SU-DHL-6 (cell line): Measurements from ENCODE around the gene IER3.

Experiments used
- H2AFZ ChIP-seq: fragments of 200-600 bp; sonication (generic); 2 replicates; pipeline ENCODE4 v1.6.1; 2014; ENCODE audit warnings: low read depth, mild to moderate bottlenecking, moderate library complexity, mixed read lengths, antibody characterized with exemption, low read length; ENCODE audit not compliant: severe bottlenecking
- H3F3A ChIP-seq: fragments of 200-600 bp; shearing (Covaris generic); 2 replicates; pipeline ENCODE4 v1.6.0; 2016; ENCODE audit warnings: antibody characterized with exemption, mild to moderate bottlenecking; ENCODE audit not compliant: insufficient read depth
- H3K27ac ChIP-seq: fragments of 200-600 bp; sonication (generic); 2 replicates; pipeline ENCODE4 v1.5.1; 2016; ENCODE audit warnings: low read depth, mild to moderate bottlenecking, low read length, moderate library complexity, mixed read lengths
- H3K27me3 ChIP-seq: fragments of 200-600 bp; sonication (generic), shearing (Covaris generic); 2 replicates; pipeline ENCODE4 v1.6.0; 2014; ENCODE audit warnings: mild to moderate bottlenecking, low read length
- H3K36me3 ChIP-seq: fragments of 200-600 bp; sonication (generic); 2 replicates; pipeline ENCODE4 v1.6.1; 2014; ENCODE audit warnings: mild to moderate bottlenecking, low read length, mixed read lengths
- H3K4me2 ChIP-seq: fragments of 300-600, 200-600 bp; shearing (Covaris generic), sonication (generic); 2 replicates; pipeline ENCODE4 v1.6.0; 2014; ENCODE audit warnings: low read length, low read depth, mild to moderate bottlenecking; ENCODE audit not compliant: poor library complexity, severe bottlenecking
- H3K4me3 ChIP-seq: fragments of 200-600 bp; sonication (generic); 2 replicates; pipeline ENCODE4 v1.5.1; 2014; ENCODE audit warnings: antibody characterized with exemption, low read length, mild to moderate bottlenecking, mixed read lengths; ENCODE audit not compliant: insufficient read depth, poor library complexity, severe bottlenecking
- H3K79me2 ChIP-seq: fragments of 200-600 bp; sonication (generic); 2 replicates; pipeline ENCODE4 v1.6.1; 2014; ENCODE audit warnings: mild to moderate bottlenecking, low read length, moderate library complexity; ENCODE audit not compliant: insufficient read depth
- H3K9ac ChIP-seq: fragments of 200-600 bp; sonication (generic); 2 replicates; pipeline ENCODE4 v1.7.0; 2014; ENCODE audit warnings: mild to moderate bottlenecking, low read length
- H3K9me2 ChIP-seq: fragments of 200-600 bp; sonication (generic); replicated peaks from 2 replicates; pipeline ENCODE4 v1.6.1; 2014; ENCODE audit warnings: low read length; ENCODE audit not compliant: insufficient read depth
- H3K9me3 ChIP-seq: fragments of 200-600 bp; sonication (generic); 2 replicates; pipeline ENCODE4 v1.6.1; 2014; ENCODE audit warnings: low read length, mixed read lengths; ENCODE audit not compliant: insufficient read depth
- H4K20me1 ChIP-seq: fragments of 200-600 bp; sonication (generic); 2 replicates; pipeline ENCODE4 v1.6.1; 2014; ENCODE audit warnings: low read depth, mild to moderate bottlenecking, antibody characterized with exemption, low read length, moderate library complexity, mixed read lengths
- EZH2phosphoT487 ChIP-seq: fragments of 200-600 bp; sonication (generic), shearing (Covaris generic); conservative IDR thresholded peaks from 2 replicates; pipeline ENCODE4 v1.6.1; 2018; ENCODE audit warnings: mild to moderate bottlenecking, antibody characterized with exemption, low read length, moderate library complexity, mixed read lengths
- TF ChIP-seq, protein P1 (sequence below): fragments of 200-600 bp; sonication (generic); IDR thresholded peaks from one replicate; pipeline ENCODE4 v1.5.1; 2017; ENCODE audit warnings: antibody characterized with exemption, mild to moderate bottlenecking, low read length, moderate library complexity; ENCODE audit not compliant: insufficient read depth, poor library complexity, severe bottlenecking

Gene IER3

DNA sequence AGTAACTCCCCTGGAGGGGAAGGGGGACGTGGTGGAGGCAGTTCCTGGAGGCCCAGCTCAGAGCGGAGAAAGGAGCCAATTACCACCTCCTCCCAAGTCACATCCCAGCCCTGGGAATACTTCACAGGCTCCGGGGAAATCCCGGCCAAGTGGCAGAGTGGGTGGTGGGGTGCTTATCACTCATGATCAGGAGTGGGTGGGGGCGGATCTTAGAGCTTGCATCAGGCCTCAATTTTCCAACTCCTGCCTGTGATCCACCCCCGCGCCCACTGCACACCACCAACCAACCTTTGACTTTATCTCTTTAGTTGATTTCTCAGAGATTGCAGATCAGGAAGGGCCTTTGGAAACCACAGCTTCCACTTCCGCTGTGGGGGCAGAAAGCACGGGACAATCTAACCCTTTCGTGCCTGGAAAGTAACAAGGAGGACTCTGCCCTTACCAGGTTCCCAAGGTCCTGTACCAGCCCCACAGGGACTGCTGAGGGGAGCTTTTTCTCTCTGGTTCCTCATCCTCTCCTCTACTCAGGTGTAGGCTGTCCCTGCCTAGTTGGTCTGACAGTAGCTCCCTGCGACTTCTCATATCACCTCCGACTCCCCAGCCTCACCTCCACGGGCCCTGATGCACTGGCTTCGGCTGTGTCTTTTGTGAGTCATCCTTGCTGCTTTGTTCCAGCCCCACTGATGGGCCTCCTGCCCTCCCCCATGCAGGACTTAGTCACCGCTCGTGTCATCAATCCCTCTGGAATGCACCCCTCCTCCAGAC is 24.9 kb upstream of the IER3 start:
- Histone ChIP-seq H4K20me1 (no peaks in the 10 kb centered on the region), H3K9ac (no peak overlapping the region), H3K4me2 (no peak overlapping the region), H3K27ac (no peak overlapping the region), H3K36me3 (no peaks in the 10 kb centered on the region), H3K79me2 (no peaks in the 10 kb centered on the region), H3F3A (no peaks in the 10 kb centered on the region), H3K4me3 (no peak overlapping the region), H3K27me3 (no peaks in the 10 kb centered on the region), H2AFZ (no peak overlapping the region), H3K9me2 (no peaks in the 10 kb centered on the region), H3K9me3 (no peaks in the 10 kb centered on the region)
- TF ChIP-seq, protein P1, sequence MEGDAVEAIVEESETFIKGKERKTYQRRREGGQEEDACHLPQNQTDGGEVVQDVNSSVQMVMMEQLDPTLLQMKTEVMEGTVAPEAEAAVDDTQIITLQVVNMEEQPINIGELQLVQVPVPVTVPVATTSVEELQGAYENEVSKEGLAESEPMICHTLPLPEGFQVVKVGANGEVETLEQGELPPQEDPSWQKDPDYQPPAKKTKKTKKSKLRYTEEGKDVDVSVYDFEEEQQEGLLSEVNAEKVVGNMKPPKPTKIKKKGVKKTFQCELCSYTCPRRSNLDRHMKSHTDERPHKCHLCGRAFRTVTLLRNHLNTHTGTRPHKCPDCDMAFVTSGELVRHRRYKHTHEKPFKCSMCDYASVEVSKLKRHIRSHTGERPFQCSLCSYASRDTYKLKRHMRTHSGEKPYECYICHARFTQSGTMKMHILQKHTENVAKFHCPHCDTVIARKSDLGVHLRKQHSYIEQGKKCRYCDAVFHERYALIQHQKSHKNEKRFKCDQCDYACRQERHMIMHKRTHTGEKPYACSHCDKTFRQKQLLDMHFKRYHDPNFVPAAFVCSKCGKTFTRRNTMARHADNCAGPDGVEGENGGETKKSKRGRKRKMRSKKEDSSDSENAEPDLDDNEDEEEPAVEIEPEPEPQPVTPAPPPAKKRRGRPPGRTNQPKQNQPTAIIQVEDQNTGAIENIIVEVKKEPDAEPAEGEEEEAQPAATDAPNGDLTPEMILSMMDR: no peak
- no peak for TF ChIP-seq EZH2phosphoT487

GRCh38 chr6:30768634-30769087 is 24.3 kb upstream of the IER3 start:
- H3K4me2 ChIP-seq: no peak overlapping the region
- TF ChIP-seq, protein P1: no peak
- no peak for TF ChIP-seq EZH2phosphoT487
- no peak overlapping the region for H3K27ac ChIP-seq
- no peaks in the 10 kb centered on the region for H3K9me2 ChIP-seq
- H2AFZ ChIP-seq: no peak overlapping the region
- no peak overlapping the region for H3K9ac ChIP-seq
- H3K36me3 ChIP-seq: no peaks in the 10 kb centered on the region
- no peaks in the 10 kb centered on the region for H3K79me2 ChIP-seq
- H3F3A ChIP-seq: no peaks in the 10 kb centered on the region
- no peaks in the 10 kb centered on the region for H4K20me1 ChIP-seq
- H3K27me3 ChIP-seq: no peaks in the 10 kb centered on the region
- no peak overlapping the region for H3K4me3 ChIP-seq
- H3K9me3 ChIP-seq: no peaks in the 10 kb centered on the region

GRCh38 chr6:30767944-30768301 is 23.6 kb upstream of the IER3 start:
- Histone ChIP-seq H3K27me3 (no peaks in the 10 kb centered on the region), H3K9me2 (no peaks in the 10 kb centered on the region), H3K27ac (no peak overlapping the region), H3K4me3 (no peak overlapping the region), H3K4me2 (no peak overlapping the region), H4K20me1 (no peaks in the 10 kb centered on the region), H3F3A (no peaks in the 10 kb centered on the region), H2AFZ (no peak overlapping the region), H3K36me3 (no peaks in the 10 kb centered on the region), H3K9ac (no peak overlapping the region), H3K79me2 (no peaks in the 10 kb centered on the region), H3K9me3 (no peaks in the 10 kb centered on the region)
- no peak for TF ChIP-seq EZH2phosphoT487
- TF ChIP-seq, protein P1: no peak
